ENCODE results near the gene MAP4. TPM values are rescaled to one million over a fixed set of nuclear protein-coding genes. Genes with fewer than 3 reads are reported as not detected.
A peak's percentile ranks its signal among the peaks of the same experiment; 100 is the strongest.

Gene MAP4
- total RNA-seq, 1 donor from 2014 or later, result 471 TPM

DNA sequence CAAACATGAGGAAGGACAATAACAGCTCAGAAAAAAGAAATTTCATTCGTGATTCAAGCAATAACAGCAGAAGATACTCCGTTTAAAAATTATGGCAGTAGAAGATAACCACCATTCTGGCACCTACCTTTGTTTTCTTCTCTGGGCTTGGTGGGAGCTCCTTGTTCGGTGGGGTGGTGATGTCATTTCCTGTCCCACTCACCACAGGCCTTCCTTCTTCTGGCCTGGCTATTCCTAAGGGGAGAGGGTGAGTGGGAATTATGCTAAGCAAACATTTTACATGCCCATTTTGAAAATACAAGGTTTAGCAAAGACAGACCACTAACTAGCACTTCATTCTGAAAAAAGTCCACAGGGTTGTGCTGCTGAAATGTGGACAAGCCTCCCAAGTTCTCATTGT lies 138.9 kb downstream of the MAP4 start:
- Histone ChIP-seq H3K9ac (ENCODE audit: low read length) (no peak overlapping the region), H3K27me3 (ENCODE audit: insufficient read depth, low read length) (no peaks in the 10 kb centered on the region), H3K36me3 (ENCODE audit: insufficient read depth, low read length) (peaks cover 24% of the 10 kb centered on the region), H3K27ac (ENCODE audit: low read depth, low read length) (peak overlapping the region; percentile 25), H2AFZ (ENCODE audit: low read depth, low read length) (no peak overlapping the region), H3K4me3 (ENCODE audit: insufficient read depth, low read depth, low read length) (no peak overlapping the region), H3K9me3 (ENCODE audit: insufficient read depth, low read depth, low read length) (no peaks in the 10 kb centered on the region), H3K4me2 (ENCODE audit: low read length) (peak overlapping the region; percentile 33), H3K79me2 (ENCODE audit: insufficient read depth, low read length) (peaks cover 13% of the 10 kb centered on the region), H3K4me1 (ENCODE audit: insufficient read depth, low read length) (peaks cover 8% of the 10 kb centered on the region), H4K20me1 (ENCODE audit: insufficient read depth, low read length) (peaks cover 15% of the 10 kb centered on the region)
- FAIRE-seq, result no peak
- H3K4me1 Mint-ChIP-seq (ENCODE audit: low read depth, unreplicated experiment), result peaks cover 20% of the 10 kb centered on the region
- H3K4me3 Mint-ChIP-seq (ENCODE audit: unreplicated experiment), result no peak overlapping the region
- no peaks in the 10 kb centered on the region for H3K27me3 Mint-ChIP-seq (ENCODE audit: low read depth, unreplicated experiment)
- H3K9me3 Mint-ChIP-seq (ENCODE audit: unreplicated experiment), result no peaks in the 10 kb centered on the region
- peak; percentile 40 for DNase-seq (ENCODE audit: low read depth)
- peaks cover 27% of the 10 kb centered on the region for H3K36me3 Mint-ChIP-seq (ENCODE audit: low read depth, unreplicated experiment)
- no peak for TF ChIP-seq EZH2 (IDR thresholded peaks at IDR 0.05; ENCODE audit: insufficient read depth, low read length)
- TF ChIP-seq, protein P1, sequence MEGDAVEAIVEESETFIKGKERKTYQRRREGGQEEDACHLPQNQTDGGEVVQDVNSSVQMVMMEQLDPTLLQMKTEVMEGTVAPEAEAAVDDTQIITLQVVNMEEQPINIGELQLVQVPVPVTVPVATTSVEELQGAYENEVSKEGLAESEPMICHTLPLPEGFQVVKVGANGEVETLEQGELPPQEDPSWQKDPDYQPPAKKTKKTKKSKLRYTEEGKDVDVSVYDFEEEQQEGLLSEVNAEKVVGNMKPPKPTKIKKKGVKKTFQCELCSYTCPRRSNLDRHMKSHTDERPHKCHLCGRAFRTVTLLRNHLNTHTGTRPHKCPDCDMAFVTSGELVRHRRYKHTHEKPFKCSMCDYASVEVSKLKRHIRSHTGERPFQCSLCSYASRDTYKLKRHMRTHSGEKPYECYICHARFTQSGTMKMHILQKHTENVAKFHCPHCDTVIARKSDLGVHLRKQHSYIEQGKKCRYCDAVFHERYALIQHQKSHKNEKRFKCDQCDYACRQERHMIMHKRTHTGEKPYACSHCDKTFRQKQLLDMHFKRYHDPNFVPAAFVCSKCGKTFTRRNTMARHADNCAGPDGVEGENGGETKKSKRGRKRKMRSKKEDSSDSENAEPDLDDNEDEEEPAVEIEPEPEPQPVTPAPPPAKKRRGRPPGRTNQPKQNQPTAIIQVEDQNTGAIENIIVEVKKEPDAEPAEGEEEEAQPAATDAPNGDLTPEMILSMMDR (IDR thresholded peaks at IDR 0.05; ENCODE audit: insufficient read depth, low read depth, low read length), result no peak
- peak overlapping the region; percentile 41 for H3K27ac Mint-ChIP-seq (ENCODE audit: unreplicated experiment)

DNA sequence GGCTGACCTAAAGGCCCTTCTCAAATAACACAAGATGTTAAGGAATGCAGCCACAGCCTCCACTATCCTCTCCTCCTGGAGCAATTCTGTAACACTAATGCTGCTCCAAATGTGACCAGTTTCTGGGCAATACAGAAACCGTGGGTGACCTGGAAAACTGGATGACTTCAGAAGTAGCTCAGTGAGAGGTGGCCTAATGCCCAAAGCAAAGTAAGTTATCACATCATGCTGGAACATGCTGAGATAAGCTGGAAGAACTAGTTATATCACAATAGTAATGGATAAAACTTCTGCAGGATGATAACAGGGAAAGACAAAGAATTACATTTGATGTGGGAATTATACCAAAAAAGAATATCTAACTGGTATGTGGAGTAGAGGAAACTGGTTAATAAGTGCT lies 141.3 kb downstream of the MAP4 start:
- H3K9me3 Mint-ChIP-seq (ENCODE audit: unreplicated experiment), result no peaks in the 10 kb centered on the region
- no peaks in the 10 kb centered on the region for H3K27me3 Mint-ChIP-seq (ENCODE audit: low read depth, unreplicated experiment)
- Histone ChIP-seq H3K4me2 (ENCODE audit: low read length) (no peak overlapping the region), H4K20me1 (ENCODE audit: insufficient read depth, low read length) (peaks cover 21% of the 10 kb centered on the region), H3K79me2 (ENCODE audit: insufficient read depth, low read length) (peaks cover 13% of the 10 kb centered on the region), H3K27ac (ENCODE audit: low read depth, low read length) (no peak overlapping the region), H2AFZ (ENCODE audit: low read depth, low read length) (no peak overlapping the region), H3K9me3 (ENCODE audit: insufficient read depth, low read depth, low read length) (no peaks in the 10 kb centered on the region), H3K4me1 (ENCODE audit: insufficient read depth, low read length) (peaks cover 8% of the 10 kb centered on the region), H3K36me3 (ENCODE audit: insufficient read depth, low read length) (peaks cover 39% of the 10 kb centered on the region), H3K4me3 (ENCODE audit: insufficient read depth, low read depth, low read length) (no peak overlapping the region), H3K9ac (ENCODE audit: low read length) (no peak overlapping the region), H3K27me3 (ENCODE audit: insufficient read depth, low read length) (no peaks in the 10 kb centered on the region)
- FAIRE-seq (no peak), DNase-seq (ENCODE audit: low read depth) (no peak)
- H3K4me1 Mint-ChIP-seq (ENCODE audit: low read depth, unreplicated experiment), result peaks cover 25% of the 10 kb centered on the region
- H3K4me3 Mint-ChIP-seq (ENCODE audit: unreplicated experiment), result no peak overlapping the region
- TF ChIP-seq EZH2 (IDR thresholded peaks at IDR 0.05; ENCODE audit: insufficient read depth, low read length), result no peak
- TF ChIP-seq, protein P1 (IDR thresholded peaks at IDR 0.05; ENCODE audit: insufficient read depth, low read depth, low read length), result no peak
- H3K27ac Mint-ChIP-seq (ENCODE audit: unreplicated experiment), result no peak overlapping the region
- peaks cover 35% of the 10 kb centered on the region for H3K36me3 Mint-ChIP-seq (ENCODE audit: low read depth, unreplicated experiment)

DNA sequence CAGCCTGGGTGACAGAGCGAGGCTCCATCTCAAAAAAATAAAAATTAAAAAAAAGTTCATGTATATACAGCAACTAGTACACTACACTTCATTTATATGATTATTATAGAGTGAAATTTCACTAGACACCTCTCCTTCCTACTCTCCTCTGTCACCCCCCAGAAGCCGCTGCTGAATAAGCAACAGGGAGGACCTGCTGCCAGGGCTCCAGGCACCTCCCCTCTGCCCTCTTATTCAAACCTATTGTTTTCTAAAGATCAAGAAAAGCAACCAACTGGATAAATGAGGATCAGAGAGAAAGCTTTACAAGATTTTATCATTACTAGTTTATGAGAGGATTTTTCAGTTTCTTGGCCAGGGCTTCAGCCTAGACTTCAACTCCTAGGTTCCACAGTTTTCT lies 141.8 kb downstream of the MAP4 start:
- Mint-ChIP-seq H3K36me3 (ENCODE audit: low read depth, unreplicated experiment) (peaks cover 40% of the 10 kb centered on the region), H3K27ac (ENCODE audit: unreplicated experiment) (no peak overlapping the region), H3K27me3 (ENCODE audit: low read depth, unreplicated experiment) (no peaks in the 10 kb centered on the region), H3K9me3 (ENCODE audit: unreplicated experiment) (no peaks in the 10 kb centered on the region), H3K4me1 (ENCODE audit: low read depth, unreplicated experiment) (peaks cover 28% of the 10 kb centered on the region), H3K4me3 (ENCODE audit: unreplicated experiment) (no peak overlapping the region)
- Histone ChIP-seq H3K36me3 (ENCODE audit: insufficient read depth, low read length) (peaks cover 43% of the 10 kb centered on the region), H3K4me2 (ENCODE audit: low read length) (no peak overlapping the region), H3K79me2 (ENCODE audit: insufficient read depth, low read length) (peaks cover 13% of the 10 kb centered on the region), H3K4me1 (ENCODE audit: insufficient read depth, low read length) (peaks cover 8% of the 10 kb centered on the region), H3K9me3 (ENCODE audit: insufficient read depth, low read depth, low read length) (no peaks in the 10 kb centered on the region), H3K27ac (ENCODE audit: low read depth, low read length) (no peak overlapping the region), H3K4me3 (ENCODE audit: insufficient read depth, low read depth, low read length) (no peak overlapping the region), H3K9ac (ENCODE audit: low read length) (no peak overlapping the region), H2AFZ (ENCODE audit: low read depth, low read length) (no peak overlapping the region), H3K27me3 (ENCODE audit: insufficient read depth, low read length) (no peaks in the 10 kb centered on the region), H4K20me1 (ENCODE audit: insufficient read depth, low read length) (peaks cover 21% of the 10 kb centered on the region)
- DNase-seq (ENCODE audit: low read depth), result no peak
- no peak for TF ChIP-seq EZH2 (IDR thresholded peaks at IDR 0.05; ENCODE audit: insufficient read depth, low read length)
- TF ChIP-seq, protein P1 (IDR thresholded peaks at IDR 0.05; ENCODE audit: insufficient read depth, low read depth, low read length), result no peak
- no peak for FAIRE-seq

All from astrocyte (in vitro differentiated cells and primary cell).